HG03469 (cell line): ENCODE results near the gene TMEM132C.

ENCODE experiments used
- ATAC-seq: cut with Tn5 transposase; IDR thresholded peaks from one replicate; pipeline ENCODE4 v1.9.1; 2021; ENCODE audit warnings: mild to moderate bottlenecking, moderate library complexity, moderate number of reproducible peaks; ENCODE audit not compliant: unreplicated experiment

The TMEM132C gene

GRCh38 chr12:128288357-128288756 lies 21.4 kb downstream of the TMEM132C start:
- no peak for ATAC-seq

GRCh38 chr12:128288896-128289295 lies 21.9 kb downstream of the TMEM132C start:
- no peak for ATAC-seq

GRCh38 chr12:128290938-128291337 lies 24.0 kb downstream of the TMEM132C start:
- ATAC-seq = no peak

- no peak for ATAC-seq
Measured at GRCh38 chr12:128298091-128298748, 31.2 kb downstream of the TMEM132C start.

GRCh38 chr12:128305336-128305892 lies 38.4 kb downstream of the TMEM132C start:
- ATAC-seq = no peak

- no peak for ATAC-seq
Measured at GRCh38 chr12:128307791-128308190, 40.8 kb downstream of the TMEM132C start.

GRCh38 chr12:128312661-128313060 lies 45.7 kb downstream of the TMEM132C start:
- no peak for ATAC-seq

GRCh38 chr12:128313931-128314330 lies 47.0 kb downstream of the TMEM132C start:
- no peak for ATAC-seq

GRCh38 chr12:128314611-128315010 lies 47.6 kb downstream of the TMEM132C start:
- no peak for ATAC-seq

- ATAC-seq = no peak
Measured at GRCh38 chr12:128316078-128316477, 49.1 kb downstream of the TMEM132C start.

- no peak for ATAC-seq
Measured at GRCh38 chr12:128316973-128317526, 50.1 kb downstream of the TMEM132C start.

GRCh38 chr12:128318341-128318740 lies 51.4 kb downstream of the TMEM132C start:
- ATAC-seq = no peak

- no peak for ATAC-seq
Measured at GRCh38 chr12:128318946-128319345, 52.0 kb downstream of the TMEM132C start.

GRCh38 chr12:128322341-128322740 lies 55.4 kb downstream of the TMEM132C start:
- ATAC-seq = no peak

- no peak for ATAC-seq
Measured at GRCh38 chr12:128323145-128323920, 56.4 kb downstream of the TMEM132C start.

- no peak for ATAC-seq
Measured at GRCh38 chr12:128325646-128326045, 58.7 kb downstream of the TMEM132C start.

GRCh38 chr12:128326406-128326805 lies 59.4 kb downstream of the TMEM132C start:
- no peak for ATAC-seq

GRCh38 chr12:128328961-128329360 lies 62.0 kb downstream of the TMEM132C start:
- no peak for ATAC-seq

GRCh38 chr12:128336204-128337070 lies 69.5 kb downstream of the TMEM132C start:
- no peak for ATAC-seq

GRCh38 chr12:128337071-128337345 lies 70.0 kb downstream of the TMEM132C start:
- no peak for ATAC-seq
